ENCODE measurements around the gene SMAD7. TPM values are rescaled to one million over a fixed set of nuclear protein-coding genes. Genes with fewer than 3 reads are reported as not detected.

SMAD7 gene
- total and polyA plus RNA-seq, 10 of the 15 experiments (the other 5 are each of a cell fraction or from before 2014, with no cell fraction given) = 1.3 to 22.5 (median 8.0) TPM

- TF ChIP-seq ASH2L (IDR thresholded peaks at IDR 0.05; ENCODE audit: borderline replicate concordance, low read depth) = no peak
- TF ChIP-seq ELK1 (IDR thresholded peaks at IDR 0.05; ENCODE audit: low read depth, low read length) = no peak
- no peak for TF ChIP-seq CTCF (IDR thresholded peaks at IDR 0.05 in 2 of 3, conservative IDR thresholded peaks at IDR 0.05 in 1 of 3; ENCODE audit: control insufficient read depth in 2 of 3, extremely low read depth in 1 of 3, insufficient read depth in 1 of 3, low read depth in 3 of 3, low read length in 3 of 3)
- TF ChIP-seq SRF (IDR thresholded peaks at IDR 0.05; ENCODE audit: low read depth in 2 of 2, low read length in 2 of 2) = no peak
- no peak for TF ChIP-seq ZBED1 (IDR thresholded peaks at IDR 0.05; ENCODE audit: borderline replicate concordance)
Observed at GRCh38 chr18:48985161-48985560, 34.4 kb upstream of the SMAD7 start (continued).

- H3K27ac ChIP-seq (ENCODE audit: control insufficient read depth, insufficient read depth) = no peak overlapping the region
- no peak overlapping the region for H3K4me3 ChIP-seq
- WGBS (ENCODE audit: insufficient coverage, insufficient replicate concordance, low lambda C conversion rate, missing lambda C conversion rate) = 75% methylated on average over 8 of the region's 8 CpGs
- POLR2A ChIA-PET = interaction anchor here (0.6 kb wide), 1 partner anchor 188 kb away, joined by 5 read pairs; no protein-coding TSS in a partner anchor
- DNase-seq (ENCODE audit: low read depth, low spot score) (no peak), ATAC-seq (no peak), FAIRE-seq (no peak)
- H3K27me3 ChIP-seq (replicated peaks in 1 of 2; ENCODE audit: control insufficient read depth in 2 of 2, insufficient read depth in 2 of 2, low read length in 1 of 2) = no peaks in the 10 kb centered on the region; a peak in 1 of 4 replicates
- H3K79me2 ChIP-seq (ENCODE audit: control insufficient read depth, insufficient read depth, low read length) = no peaks in the 10 kb centered on the region
- SMC1A ChIA-PET (ENCODE audit: uncharacterized antibody, unreplicated experiment) = interaction anchor here (0.8 to 1.4 kb wide), 2 partner anchors 30 to 44 kb away, joined by 3 to 5 read pairs; no protein-coding TSS in a partner anchor
- H3K9me3 ChIP-seq (replicated peaks; ENCODE audit: control insufficient read depth, insufficient read depth, low read length) = no peaks in the 10 kb centered on the region
- intact Hi-C loops (cut with micrococcal nuclease; ENCODE audit: unreplicated experiment) (no loop called here), in situ Hi-C loops (cut with MboI) (no loop called here)
- H2AFZ ChIP-seq (ENCODE audit: control insufficient read depth, low read depth, low read length) = no peak overlapping the region
- BruUV-seq (replicated peaks) = no TSS peak
- H3K4me1 ChIP-seq (ENCODE audit: control insufficient read depth, insufficient read depth, low read length) = no peaks in the 10 kb centered on the region
- no peak overlapping the region for H3K4me2 ChIP-seq (ENCODE audit: control insufficient read depth, insufficient read depth)
- RAD21 ChIA-PET (ENCODE audit: unreplicated experiment) = no interaction called here
- no peaks in the 10 kb centered on the region for H4K20me1 ChIP-seq (ENCODE audit: control insufficient read depth, insufficient read depth)
- CTCF ChIA-PET = interaction anchor here (0.8 to 0.9 kb wide), 2 partner anchors 15 to 191 kb away, joined by 3 read pairs; no protein-coding TSS in a partner anchor
- no peaks in the 10 kb centered on the region for H3K36me3 ChIP-seq (ENCODE audit: control insufficient read depth in 2 of 2, insufficient read depth in 2 of 2, low read length in 1 of 2)
- H3K9ac ChIP-seq (ENCODE audit: control insufficient read depth, insufficient read depth, low read length) = no peak overlapping the region
- TF ChIP-seq, protein P1, sequence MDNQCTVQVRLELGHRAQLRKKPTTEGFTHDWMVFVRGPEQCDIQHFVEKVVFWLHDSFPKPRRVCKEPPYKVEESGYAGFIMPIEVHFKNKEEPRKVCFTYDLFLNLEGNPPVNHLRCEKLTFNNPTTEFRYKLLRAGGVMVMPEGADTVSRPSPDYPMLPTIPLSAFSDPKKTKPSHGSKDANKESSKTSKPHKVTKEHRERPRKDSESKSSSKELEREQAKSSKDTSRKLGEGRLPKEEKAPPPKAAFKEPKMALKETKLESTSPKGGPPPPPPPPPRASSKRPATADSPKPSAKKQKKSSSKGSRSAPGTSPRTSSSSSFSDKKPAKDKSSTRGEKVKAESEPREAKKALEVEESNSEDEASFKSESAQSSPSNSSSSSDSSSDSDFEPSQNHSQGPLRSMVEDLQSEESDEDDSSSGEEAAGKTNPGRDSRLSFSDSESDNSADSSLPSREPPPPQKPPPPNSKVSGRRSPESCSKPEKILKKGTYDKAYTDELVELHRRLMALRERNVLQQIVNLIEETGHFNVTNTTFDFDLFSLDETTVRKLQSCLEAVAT (IDR thresholded peaks at IDR 0.05) = no peak
- TF ChIP-seq RUNX3 (IDR thresholded peaks at IDR 0.05; ENCODE audit: low read length) (no peak), KDM1A (IDR thresholded peaks at IDR 0.05; ENCODE audit: borderline replicate concordance) (no peak), NFYA (IDR thresholded peaks at IDR 0.05; ENCODE audit: borderline replicate concordance, low read depth, low read length) (no peak), EGR1 (IDR thresholded peaks at IDR 0.05; ENCODE audit: borderline replicate concordance in 1 of 2, low read depth in 2 of 2, low read length in 2 of 2) (no peak), MAX (IDR thresholded peaks at IDR 0.05; ENCODE audit: low read depth, low read length) (no peak), BCL3 (IDR thresholded peaks at IDR 0.05; ENCODE audit: borderline replicate concordance, insufficient read depth, low read depth, low read length, poor library complexity, severe bottlenecking) (no peak), HCFC1 (IDR thresholded peaks at IDR 0.05; ENCODE audit: low read length) (no peak), POLR2A (IDR thresholded peaks at IDR 0.05; ENCODE audit: low read depth, low read length) (no peak), STAT1 (conservative IDR thresholded peaks at IDR 0.05) (no peak), SUZ12 (IDR thresholded peaks at IDR 0.05; ENCODE audit: unreplicated experiment) (no peak)
Observed at GRCh38 chr18:48983793-48984437, 33.1 kb upstream of the SMAD7 start.
